Liver (tissue), 3 donors: ENCODE measurements around the gene ZDHHC18.

Experiments used
- ATF3 ChIP-seq: IDR thresholded peaks from 2 replicates; pipeline ENCODE4 v1.6.1; 2016; ENCODE audit warnings: antibody characterized with exemption
- EGR1 ChIP-seq, 2 donors: IDR thresholded peaks; 2 replicates each; pipeline ENCODE4 v1.6.1; 2016 to 2018; ENCODE audit warnings: antibody characterized with exemption in 2 of 2, low read depth in 2 of 2
- JUND ChIP-seq, 2 donors: IDR thresholded peaks; 2 replicates each; pipeline ENCODE4 v1.6.1; 2016; ENCODE audit warnings: antibody characterized with exemption in 2 of 2
- TAF1 ChIP-seq: conservative IDR thresholded peaks from 2 replicates; pipeline ENCODE4 v1.6.1; 2016; ENCODE audit warnings: antibody characterized with exemption, mild to moderate bottlenecking
- TF ChIP-seq, protein P1 (sequence below): fragments of 150-350 bp; IDR thresholded peaks from 2 replicates; pipeline ENCODE4 v1.5.1; 2017; ENCODE audit warnings: improper control_type of control experiment, low read depth, low read length; ENCODE audit not compliant: missing input control
- TF ChIP-seq, protein P2 (sequence below): IDR thresholded peaks from 2 replicates; pipeline ENCODE4 v1.6.1; 2016; ENCODE audit warnings: antibody characterized with exemption, mild to moderate bottlenecking
- donor health status: healthy.
- donor health status: healthy.

GRCh38 chr1:26900001-26900814, 73.7 kb downstream of the ZDHHC18 start, which contains the start of gene GPATCH3:
- TF ChIP-seq, protein P1, sequence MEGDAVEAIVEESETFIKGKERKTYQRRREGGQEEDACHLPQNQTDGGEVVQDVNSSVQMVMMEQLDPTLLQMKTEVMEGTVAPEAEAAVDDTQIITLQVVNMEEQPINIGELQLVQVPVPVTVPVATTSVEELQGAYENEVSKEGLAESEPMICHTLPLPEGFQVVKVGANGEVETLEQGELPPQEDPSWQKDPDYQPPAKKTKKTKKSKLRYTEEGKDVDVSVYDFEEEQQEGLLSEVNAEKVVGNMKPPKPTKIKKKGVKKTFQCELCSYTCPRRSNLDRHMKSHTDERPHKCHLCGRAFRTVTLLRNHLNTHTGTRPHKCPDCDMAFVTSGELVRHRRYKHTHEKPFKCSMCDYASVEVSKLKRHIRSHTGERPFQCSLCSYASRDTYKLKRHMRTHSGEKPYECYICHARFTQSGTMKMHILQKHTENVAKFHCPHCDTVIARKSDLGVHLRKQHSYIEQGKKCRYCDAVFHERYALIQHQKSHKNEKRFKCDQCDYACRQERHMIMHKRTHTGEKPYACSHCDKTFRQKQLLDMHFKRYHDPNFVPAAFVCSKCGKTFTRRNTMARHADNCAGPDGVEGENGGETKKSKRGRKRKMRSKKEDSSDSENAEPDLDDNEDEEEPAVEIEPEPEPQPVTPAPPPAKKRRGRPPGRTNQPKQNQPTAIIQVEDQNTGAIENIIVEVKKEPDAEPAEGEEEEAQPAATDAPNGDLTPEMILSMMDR: no peak
- TF ChIP-seq, protein P2, sequence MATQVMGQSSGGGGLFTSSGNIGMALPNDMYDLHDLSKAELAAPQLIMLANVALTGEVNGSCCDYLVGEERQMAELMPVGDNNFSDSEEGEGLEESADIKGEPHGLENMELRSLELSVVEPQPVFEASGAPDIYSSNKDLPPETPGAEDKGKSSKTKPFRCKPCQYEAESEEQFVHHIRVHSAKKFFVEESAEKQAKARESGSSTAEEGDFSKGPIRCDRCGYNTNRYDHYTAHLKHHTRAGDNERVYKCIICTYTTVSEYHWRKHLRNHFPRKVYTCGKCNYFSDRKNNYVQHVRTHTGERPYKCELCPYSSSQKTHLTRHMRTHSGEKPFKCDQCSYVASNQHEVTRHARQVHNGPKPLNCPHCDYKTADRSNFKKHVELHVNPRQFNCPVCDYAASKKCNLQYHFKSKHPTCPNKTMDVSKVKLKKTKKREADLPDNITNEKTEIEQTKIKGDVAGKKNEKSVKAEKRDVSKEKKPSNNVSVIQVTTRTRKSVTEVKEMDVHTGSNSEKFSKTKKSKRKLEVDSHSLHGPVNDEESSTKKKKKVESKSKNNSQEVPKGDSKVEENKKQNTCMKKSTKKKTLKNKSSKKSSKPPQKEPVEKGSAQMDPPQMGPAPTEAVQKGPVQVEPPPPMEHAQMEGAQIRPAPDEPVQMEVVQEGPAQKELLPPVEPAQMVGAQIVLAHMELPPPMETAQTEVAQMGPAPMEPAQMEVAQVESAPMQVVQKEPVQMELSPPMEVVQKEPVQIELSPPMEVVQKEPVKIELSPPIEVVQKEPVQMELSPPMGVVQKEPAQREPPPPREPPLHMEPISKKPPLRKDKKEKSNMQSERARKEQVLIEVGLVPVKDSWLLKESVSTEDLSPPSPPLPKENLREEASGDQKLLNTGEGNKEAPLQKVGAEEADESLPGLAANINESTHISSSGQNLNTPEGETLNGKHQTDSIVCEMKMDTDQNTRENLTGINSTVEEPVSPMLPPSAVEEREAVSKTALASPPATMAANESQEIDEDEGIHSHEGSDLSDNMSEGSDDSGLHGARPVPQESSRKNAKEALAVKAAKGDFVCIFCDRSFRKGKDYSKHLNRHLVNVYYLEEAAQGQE: peak; percentile 52
- no peak for TF ChIP-seq EGR1 (IDR thresholded peaks at IDR 0.05; ENCODE audit: low read depth in 2 of 2)
- TF ChIP-seq JUND (IDR thresholded peaks at IDR 0.05): no peak
- TF ChIP-seq ATF3: no peak
- peak; percentile 80 for TF ChIP-seq TAF1
